Measurements from ENCODE around the gene GALT.

- TF ChIP-seq CTCF (IDR thresholded peaks at IDR 0.05; ENCODE audit: low read depth, low read length, poor library complexity, severe bottlenecking) (peak; percentile 83), EZH2phosphoT487 (IDR thresholded peaks at IDR 0.05; ENCODE audit: borderline replicate concordance, low read length) (no peak)
Measured at GRCh38 chr9:34646211-34647083, at the start of gene GALT.

Data from DOHH2 (cell line).